ENCODE measurements around the gene FAM169A. TPM values are rescaled to one million over a fixed set of nuclear protein-coding genes. Genes with fewer than 3 reads are reported as not detected.

Gene FAM169A
- total and polyA plus RNA-seq, 10 of the 15 experiments (the other 5 are each of a cell fraction or from before 2014, with no cell fraction given): 0.37 to 15.4 (median 4.7) TPM

DNA sequence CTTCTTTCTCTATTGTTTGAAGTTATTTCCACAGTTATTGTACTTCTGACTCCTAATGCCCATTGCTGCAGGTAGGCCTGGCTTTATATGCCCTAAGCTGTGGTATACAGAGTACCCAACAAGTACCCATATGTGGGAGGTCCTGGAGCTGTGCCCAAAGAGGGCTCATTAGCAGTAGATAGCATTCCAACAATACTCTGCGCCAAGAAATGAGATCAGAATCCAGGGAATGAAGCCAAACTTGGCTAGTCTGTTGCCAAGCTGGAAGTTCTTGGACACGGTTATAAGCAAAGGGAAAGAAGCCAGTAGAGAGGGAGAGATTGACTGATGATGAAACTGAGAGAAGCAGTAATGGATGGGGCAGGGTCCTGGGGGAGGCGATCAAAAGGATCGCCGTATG is 29.7 kb upstream of the FAM169A start:
- no peaks in the 10 kb centered on the region for H3K4me1 ChIP-seq (ENCODE audit: control insufficient read depth, insufficient read depth, low read length)
- intact Hi-C loops (cut with micrococcal nuclease; ENCODE audit: unreplicated experiment) (no loop called here), in situ Hi-C loops (cut with MboI) (no loop called here)
- RAD21 ChIA-PET (ENCODE audit: unreplicated experiment): no interaction called here
- H3K9ac ChIP-seq (ENCODE audit: control insufficient read depth, insufficient read depth, low read length): no peak overlapping the region
- H3K27ac ChIP-seq (ENCODE audit: control insufficient read depth, insufficient read depth): no peak overlapping the region
- 77% methylated on average over 5 of the region's 5 CpGs for WGBS (ENCODE audit: insufficient coverage, insufficient replicate concordance, low lambda C conversion rate, missing lambda C conversion rate)
- ATAC-seq (no peak), FAIRE-seq (no peak), DNase-seq (ENCODE audit: low read depth, low spot score) (no peak)
- POLR2A ChIA-PET: no interaction called here
- H3K4me2 ChIP-seq (ENCODE audit: control insufficient read depth, insufficient read depth): no peak overlapping the region
- no peaks in the 10 kb centered on the region for H3K27me3 ChIP-seq (replicated peaks in 1 of 2; ENCODE audit: control insufficient read depth in 2 of 2, insufficient read depth in 2 of 2, low read length in 1 of 2)
- no peak overlapping the region for H3K4me3 ChIP-seq
- no peaks in the 10 kb centered on the region for H3K36me3 ChIP-seq (ENCODE audit: control insufficient read depth in 2 of 2, insufficient read depth in 2 of 2, low read length in 1 of 2)
- H2AFZ ChIP-seq (ENCODE audit: control insufficient read depth, low read depth, low read length): no peak overlapping the region
- no peaks in the 10 kb centered on the region for H3K9me3 ChIP-seq (replicated peaks; ENCODE audit: control insufficient read depth, insufficient read depth, low read length)
- SMC1A ChIA-PET (ENCODE audit: uncharacterized antibody, unreplicated experiment): no interaction called here
- H3K79me2 ChIP-seq (ENCODE audit: control insufficient read depth, insufficient read depth, low read length): no peaks in the 10 kb centered on the region
- CTCF ChIA-PET: no interaction called here
- no peaks in the 10 kb centered on the region for H4K20me1 ChIP-seq (ENCODE audit: control insufficient read depth, insufficient read depth)
- BruUV-seq (replicated peaks): no TSS peak
- TF ChIP-seq SMARCA5 (IDR thresholded peaks at IDR 0.05) (no peak), IKZF1 (conservative IDR thresholded peaks at IDR 0.05) (no peak), TCF12 (IDR thresholded peaks at IDR 0.05; ENCODE audit: low read depth, low read length) (no peak), SIX5 (IDR thresholded peaks at IDR 0.05; ENCODE audit: low read depth, low read length, severe bottlenecking) (no peak), KLF5 (IDR thresholded peaks at IDR 0.05; ENCODE audit: partially characterized antibody) (no peak), SUPT20H (IDR thresholded peaks at IDR 0.05; ENCODE audit: borderline replicate concordance, control insufficient read depth, low read depth, low read length) (no peak), RUNX3 (IDR thresholded peaks at IDR 0.05; ENCODE audit: low read length) (no peak), BCL11A (IDR thresholded peaks at IDR 0.05; ENCODE audit: low read depth, low read length) (no peak), GABPA (IDR thresholded peaks at IDR 0.05; ENCODE audit: low read depth) (no peak), CBX5 (IDR thresholded peaks at IDR 0.05; ENCODE audit: low read depth) (no peak), RAD51 (IDR thresholded peaks at IDR 0.05) (no peak)
- TF ChIP-seq, protein P1, sequence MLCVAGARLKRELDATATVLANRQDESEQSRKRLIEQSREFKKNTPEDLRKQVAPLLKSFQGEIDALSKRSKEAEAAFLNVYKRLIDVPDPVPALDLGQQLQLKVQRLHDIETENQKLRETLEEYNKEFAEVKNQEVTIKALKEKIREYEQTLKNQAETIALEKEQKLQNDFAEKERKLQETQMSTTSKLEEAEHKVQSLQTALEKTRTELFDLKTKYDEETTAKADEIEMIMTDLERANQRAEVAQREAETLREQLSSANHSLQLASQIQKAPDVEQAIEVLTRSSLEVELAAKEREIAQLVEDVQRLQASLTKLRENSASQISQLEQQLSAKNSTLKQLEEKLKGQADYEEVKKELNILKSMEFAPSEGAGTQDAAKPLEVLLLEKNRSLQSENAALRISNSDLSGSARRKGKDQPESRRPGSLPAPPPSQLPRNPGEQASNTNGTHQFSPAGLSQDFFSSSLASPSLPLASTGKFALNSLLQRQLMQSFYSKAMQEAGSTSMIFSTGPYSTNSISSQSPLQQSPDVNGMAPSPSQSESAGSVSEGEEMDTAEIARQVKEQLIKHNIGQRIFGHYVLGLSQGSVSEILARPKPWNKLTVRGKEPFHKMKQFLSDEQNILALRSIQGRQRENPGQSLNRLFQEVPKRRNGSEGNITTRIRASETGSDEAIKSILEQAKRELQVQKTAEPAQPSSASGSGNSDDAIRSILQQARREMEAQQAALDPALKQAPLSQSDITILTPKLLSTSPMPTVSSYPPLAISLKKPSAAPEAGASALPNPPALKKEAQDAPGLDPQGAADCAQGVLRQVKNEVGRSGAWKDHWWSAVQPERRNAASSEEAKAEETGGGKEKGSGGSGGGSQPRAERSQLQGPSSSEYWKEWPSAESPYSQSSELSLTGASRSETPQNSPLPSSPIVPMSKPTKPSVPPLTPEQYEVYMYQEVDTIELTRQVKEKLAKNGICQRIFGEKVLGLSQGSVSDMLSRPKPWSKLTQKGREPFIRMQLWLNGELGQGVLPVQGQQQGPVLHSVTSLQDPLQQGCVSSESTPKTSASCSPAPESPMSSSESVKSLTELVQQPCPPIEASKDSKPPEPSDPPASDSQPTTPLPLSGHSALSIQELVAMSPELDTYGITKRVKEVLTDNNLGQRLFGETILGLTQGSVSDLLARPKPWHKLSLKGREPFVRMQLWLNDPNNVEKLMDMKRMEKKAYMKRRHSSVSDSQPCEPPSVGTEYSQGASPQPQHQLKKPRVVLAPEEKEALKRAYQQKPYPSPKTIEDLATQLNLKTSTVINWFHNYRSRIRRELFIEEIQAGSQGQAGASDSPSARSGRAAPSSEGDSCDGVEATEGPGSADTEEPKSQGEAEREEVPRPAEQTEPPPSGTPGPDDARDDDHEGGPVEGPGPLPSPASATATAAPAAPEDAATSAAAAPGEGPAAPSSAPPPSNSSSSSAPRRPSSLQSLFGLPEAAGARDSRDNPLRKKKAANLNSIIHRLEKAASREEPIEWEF (IDR thresholded peaks at IDR 0.05; ENCODE audit: insufficient replicate concordance, low read depth, low read length): no peak
- TF ChIP-seq, protein P2, sequence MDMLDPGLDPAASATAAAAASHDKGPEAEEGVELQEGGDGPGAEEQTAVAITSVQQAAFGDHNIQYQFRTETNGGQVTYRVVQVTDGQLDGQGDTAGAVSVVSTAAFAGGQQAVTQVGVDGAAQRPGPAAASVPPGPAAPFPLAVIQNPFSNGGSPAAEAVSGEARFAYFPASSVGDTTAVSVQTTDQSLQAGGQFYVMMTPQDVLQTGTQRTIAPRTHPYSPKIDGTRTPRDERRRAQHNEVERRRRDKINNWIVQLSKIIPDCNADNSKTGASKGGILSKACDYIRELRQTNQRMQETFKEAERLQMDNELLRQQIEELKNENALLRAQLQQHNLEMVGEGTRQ (IDR thresholded peaks at IDR 0.05; ENCODE audit: borderline replicate concordance, low read depth, low read length): no peak
- TF ChIP-seq, protein P3, sequence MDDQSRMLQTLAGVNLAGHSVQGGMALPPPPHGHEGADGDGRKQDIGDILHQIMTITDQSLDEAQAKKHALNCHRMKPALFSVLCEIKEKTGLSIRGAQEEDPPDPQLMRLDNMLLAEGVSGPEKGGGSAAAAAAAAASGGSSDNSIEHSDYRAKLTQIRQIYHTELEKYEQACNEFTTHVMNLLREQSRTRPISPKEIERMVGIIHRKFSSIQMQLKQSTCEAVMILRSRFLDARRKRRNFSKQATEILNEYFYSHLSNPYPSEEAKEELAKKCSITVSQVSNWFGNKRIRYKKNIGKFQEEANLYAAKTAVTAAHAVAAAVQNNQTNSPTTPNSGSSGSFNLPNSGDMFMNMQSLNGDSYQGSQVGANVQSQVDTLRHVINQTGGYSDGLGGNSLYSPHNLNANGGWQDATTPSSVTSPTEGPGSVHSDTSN (IDR thresholded peaks at IDR 0.05; ENCODE audit: insufficient replicate concordance, low read depth, low read length): no peak
- TF ChIP-seq, protein P4, sequence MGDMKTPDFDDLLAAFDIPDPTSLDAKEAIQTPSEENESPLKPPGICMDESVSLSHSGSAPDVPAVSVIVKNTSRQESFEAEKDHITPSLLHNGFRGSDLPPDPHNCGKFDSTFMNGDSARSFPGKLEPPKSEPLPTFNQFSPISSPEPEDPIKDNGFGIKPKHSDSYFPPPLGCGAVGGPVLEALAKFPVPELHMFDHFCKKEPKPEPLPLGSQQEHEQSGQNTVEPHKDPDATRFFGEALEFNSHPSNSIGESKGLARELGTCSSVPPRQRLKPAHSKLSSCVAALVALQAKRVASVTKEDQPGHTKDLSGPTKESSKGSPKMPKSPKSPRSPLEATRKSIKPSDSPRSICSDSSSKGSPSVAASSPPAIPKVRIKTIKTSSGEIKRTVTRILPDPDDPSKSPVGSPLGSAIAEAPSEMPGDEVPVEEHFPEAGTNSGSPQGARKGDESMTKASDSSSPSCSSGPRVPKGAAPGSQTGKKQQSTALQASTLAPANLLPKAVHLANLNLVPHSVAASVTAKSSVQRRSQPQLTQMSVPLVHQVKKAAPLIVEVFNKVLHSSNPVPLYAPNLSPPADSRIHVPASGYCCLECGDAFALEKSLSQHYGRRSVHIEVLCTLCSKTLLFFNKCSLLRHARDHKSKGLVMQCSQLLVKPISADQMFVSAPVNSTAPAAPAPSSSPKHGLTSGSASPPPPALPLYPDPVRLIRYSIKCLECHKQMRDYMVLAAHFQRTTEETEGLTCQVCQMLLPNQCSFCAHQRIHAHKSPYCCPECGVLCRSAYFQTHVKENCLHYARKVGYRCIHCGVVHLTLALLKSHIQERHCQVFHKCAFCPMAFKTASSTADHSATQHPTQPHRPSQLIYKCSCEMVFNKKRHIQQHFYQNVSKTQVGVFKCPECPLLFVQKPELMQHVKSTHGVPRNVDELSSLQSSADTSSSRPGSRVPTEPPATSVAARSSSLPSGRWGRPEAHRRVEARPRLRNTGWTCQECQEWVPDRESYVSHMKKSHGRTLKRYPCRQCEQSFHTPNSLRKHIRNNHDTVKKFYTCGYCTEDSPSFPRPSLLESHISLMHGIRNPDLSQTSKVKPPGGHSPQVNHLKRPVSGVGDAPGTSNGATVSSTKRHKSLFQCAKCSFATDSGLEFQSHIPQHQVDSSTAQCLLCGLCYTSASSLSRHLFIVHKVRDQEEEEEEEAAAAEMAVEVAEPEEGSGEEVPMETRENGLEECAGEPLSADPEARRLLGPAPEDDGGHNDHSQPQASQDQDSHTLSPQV (IDR thresholded peaks at IDR 0.05): no peak
